Lower leg skin (tissue), 4 donors: ENCODE data around the gene PCDHB15. TPM values are rescaled to one million over a fixed set of nuclear protein-coding genes. Genes with fewer than 3 reads are reported as not detected.

Source experiments
- DNase-seq, 2 donors: peaks; one replicate each; pipeline ENCODE4 v3.0.0-alpha.2; 2019; ENCODE audit warnings: low spot score in 2 of 2
- H3K4me3 ChIP-seq: fragments of 200-600 bp; sonication (generic); 2 replicates; pipeline ENCODE4 v1.5.1; 2017; ENCODE audit warnings: mild to moderate bottlenecking, low read depth; ENCODE audit not compliant: poor library complexity, severe bottlenecking
- POLR2A ChIP-seq, 2 donors: fragments of 450-650 bp; IDR thresholded peaks; one replicate each; pipeline ENCODE4 v1.6.1; 2016 to 2017; ENCODE audit warnings: antibody characterized with exemption in 2 of 2, mild to moderate bottlenecking in 1 of 2, moderate library complexity in 1 of 2
- WGBS, 2 donors: methylation state at CpG; one replicate each; pipeline ENCODE4 v1.1.5; 2018; 5-methylcytosine and 5-hydroxymethylcytosine counted together
- intact Hi-C: fragments of 100-400 bp; cut with DNase I; formaldehyde crosslinking; loops from one replicate; pipeline ENCODE4 v1.15.0; 2023; ENCODE audit warnings: low total_unique reads
- total RNA-seq, 4 donors: library from RNA; depleted of rRNA; stranded (reverse); fragments of >200 nt; gene quantifications; one replicate each; pipeline ENCODE4 v1.1.0, GENCODE V29; 2016
- TF ChIP-seq, protein P1 (sequence below), 3 donors: fragments of 450-650 bp; IDR thresholded peaks; one replicate each; pipeline ENCODE4 v1.5.1; 2016; ENCODE audit warnings: antibody characterized with exemption in 3 of 3, mild to moderate bottlenecking in 3 of 3, moderate library complexity in 2 of 3

Gene PCDHB15
- total RNA-seq, 4 donors from 2014 or later: 0.46 to 2.0 (median 1.4) TPM

- 67 to 72% methylated on average over 1 of the region's 1 CpG for WGBS, 2 donors
- no peak overlapping the region for H3K4me3 ChIP-seq
- intact Hi-C loops: no loop called here
- TF ChIP-seq, protein P1, sequence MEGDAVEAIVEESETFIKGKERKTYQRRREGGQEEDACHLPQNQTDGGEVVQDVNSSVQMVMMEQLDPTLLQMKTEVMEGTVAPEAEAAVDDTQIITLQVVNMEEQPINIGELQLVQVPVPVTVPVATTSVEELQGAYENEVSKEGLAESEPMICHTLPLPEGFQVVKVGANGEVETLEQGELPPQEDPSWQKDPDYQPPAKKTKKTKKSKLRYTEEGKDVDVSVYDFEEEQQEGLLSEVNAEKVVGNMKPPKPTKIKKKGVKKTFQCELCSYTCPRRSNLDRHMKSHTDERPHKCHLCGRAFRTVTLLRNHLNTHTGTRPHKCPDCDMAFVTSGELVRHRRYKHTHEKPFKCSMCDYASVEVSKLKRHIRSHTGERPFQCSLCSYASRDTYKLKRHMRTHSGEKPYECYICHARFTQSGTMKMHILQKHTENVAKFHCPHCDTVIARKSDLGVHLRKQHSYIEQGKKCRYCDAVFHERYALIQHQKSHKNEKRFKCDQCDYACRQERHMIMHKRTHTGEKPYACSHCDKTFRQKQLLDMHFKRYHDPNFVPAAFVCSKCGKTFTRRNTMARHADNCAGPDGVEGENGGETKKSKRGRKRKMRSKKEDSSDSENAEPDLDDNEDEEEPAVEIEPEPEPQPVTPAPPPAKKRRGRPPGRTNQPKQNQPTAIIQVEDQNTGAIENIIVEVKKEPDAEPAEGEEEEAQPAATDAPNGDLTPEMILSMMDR (IDR thresholded peaks at IDR 0.05): no peak
- TF ChIP-seq POLR2A (IDR thresholded peaks at IDR 0.05): no peak
- no peak for DNase-seq
Measured at GRCh38 chr5:141261238-141261546, 16.0 kb downstream of the PCDHB15 start.

DNA sequence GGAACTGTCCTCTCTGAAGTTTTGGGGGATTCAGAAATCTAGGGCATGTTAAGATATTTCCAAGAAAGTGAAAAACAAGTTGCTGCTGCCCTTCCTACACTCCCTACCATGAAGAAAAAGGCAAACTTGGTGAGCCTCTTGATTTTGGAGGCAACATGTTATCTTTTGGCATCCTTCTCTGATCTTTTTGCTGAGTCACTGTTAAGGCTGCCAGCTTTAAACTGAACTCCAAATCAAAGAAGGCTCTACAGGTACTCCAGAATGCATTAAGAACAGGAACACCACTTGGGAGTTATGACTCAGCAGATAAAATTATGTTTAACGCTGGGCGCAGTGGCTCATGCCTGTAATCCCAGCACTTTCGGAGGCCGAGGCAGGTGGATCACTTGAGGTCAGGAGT is 24.0 kb downstream of the PCDHB15 start:
- intact Hi-C loops: no loop called here
- 96 to 98% methylated on average over 4 of the region's 4 CpGs for WGBS, 2 donors
- no peak for DNase-seq
- TF ChIP-seq, protein P1 (IDR thresholded peaks at IDR 0.05): no peak
- TF ChIP-seq POLR2A (IDR thresholded peaks at IDR 0.05): no peak
- H3K4me3 ChIP-seq: no peak overlapping the region

- no peak for DNase-seq
- TF ChIP-seq POLR2A (IDR thresholded peaks at IDR 0.05): no peak
- TF ChIP-seq, protein P1 (IDR thresholded peaks at IDR 0.05): no peak
- 49 to 56% methylated on average over 3 of the region's 3 CpGs for WGBS, 2 donors
- intact Hi-C loops: no loop called here
- no peak overlapping the region for H3K4me3 ChIP-seq
Measured at GRCh38 chr5:141272906-141273305, 27.7 kb downstream of the PCDHB15 start.

DNA sequence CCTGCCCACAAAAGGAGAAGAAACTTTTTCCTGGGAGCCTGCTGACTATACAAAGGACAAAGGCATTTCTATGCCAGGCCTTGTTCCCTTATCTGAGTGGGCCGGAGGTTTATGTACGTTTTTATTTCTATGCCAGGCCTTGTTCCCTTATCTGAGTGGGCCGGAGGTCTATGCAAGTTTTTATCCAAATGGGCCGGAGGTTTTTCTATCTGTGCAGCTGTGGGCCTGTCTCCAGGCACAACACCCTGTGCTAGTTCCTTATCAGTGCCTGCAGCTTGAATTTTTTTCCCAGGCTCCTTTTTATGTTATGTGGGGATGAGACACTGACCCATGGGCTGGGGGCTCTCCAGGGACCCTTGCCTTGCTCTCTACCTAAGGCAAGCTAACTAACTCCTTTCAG is 53.2 kb downstream of the PCDHB15 start:
- TF ChIP-seq POLR2A (IDR thresholded peaks at IDR 0.05): no peak
- TF ChIP-seq, protein P1 (IDR thresholded peaks at IDR 0.05): no peak
- DNase-seq: no peak
- 92 to 94% methylated on average over 4 of the region's 4 CpGs for WGBS, 2 donors
- H3K4me3 ChIP-seq: no peak overlapping the region
- intact Hi-C loops: no loop called here

Other genes starting within 250 kb of the PCDHB15 start
- gene PCDHB1, start 194.0 kb upstream of the PCDHB15 start, total RNA-seq: not detected
- 1 to 10 TPM; 2.3 to 6.2 (median 3.2) TPM for gene PCDHB2, start 150.8 kb upstream of the PCDHB15 start, total RNA-seq
- 1 to 10 TPM in 3 of 4 donors, under 1 TPM in 1; 0.84 to 1.6 (median 1.3) TPM for gene PCDHB3, start 144.9 kb upstream of the PCDHB15 start, total RNA-seq
- gene PCDHB4, start 123.6 kb upstream of the PCDHB15 start, total RNA-seq: 1 to 10 TPM; 1.1 to 2.8 (median 2.0) TPM
- gene PCDHB5, start 110.2 kb upstream of the PCDHB15 start, total RNA-seq: 1 to 10 TPM in 2 of 4 donors, under 1 TPM in 1, not detected in 1; 0.49 to 4.9 (median 1.4) TPM
- gene PCDHB6, start 95.3 kb upstream of the PCDHB15 start, total RNA-seq: 1 to 10 TPM in 2 of 4 donors, under 1 TPM in 1, not detected in 1; 0.93 to 1.3 (median 1.3) TPM
- gene PCDHB7, start 72.8 kb upstream of the PCDHB15 start, total RNA-seq: 1 to 10 TPM in 1 of 4 donors, under 1 TPM in 3; 0.49 to 1.1 (median 0.58) TPM
- 1 to 10 TPM in 2 of 4 donors, under 1 TPM in 2; 0.10 to 1.2 (median 0.76) TPM for gene PCDHB8, start 67.6 kb upstream of the PCDHB15 start, total RNA-seq
- gene PCDHB16, start 63.0 kb upstream of the PCDHB15 start, total RNA-seq: 1 to 10 TPM in 3 of 4 donors, under 1 TPM in 1; 0.55 to 3.2 (median 1.9) TPM
- gene PCDHB9, start 58.2 kb upstream of the PCDHB15 start, total RNA-seq: 1 to 10 TPM in 2 of 4 donors, under 1 TPM in 2; 0.38 to 2.2 (median 1.2) TPM
- 1 to 10 TPM in 2 of 4 donors, under 1 TPM in 2; 0.19 to 1.5 (median 0.76) TPM for gene PCDHB10, start 53.0 kb upstream of the PCDHB15 start, total RNA-seq
- 1 to 10 TPM in 3 of 4 donors, under 1 TPM in 1; 0.63 to 1.7 (median 1.4) TPM for gene PCDHB11, start 45.8 kb upstream of the PCDHB15 start, total RNA-seq
- 1 to 10 TPM in 2 of 4 donors, under 1 TPM in 1, not detected in 1; 0.49 to 3.2 (median 2.3) TPM for gene PCDHB12, start 36.7 kb upstream of the PCDHB15 start, total RNA-seq
- 1 to 10 TPM; 3.3 to 9.0 (median 5.0) TPM for gene PCDHB13, start 31.5 kb upstream of the PCDHB15 start, total RNA-seq
- 1 to 10 TPM; 5.4 to 7.5 (median 6.2) TPM for gene PCDHB14, start 22.1 kb upstream of the PCDHB15 start, total RNA-seq
- 1 to 10 TPM in 1 of 4 donors, under 1 TPM in 2, not detected in 1; 0.66 to 5.0 (median 0.67) TPM for gene SLC25A2, start 58.7 kb downstream of the PCDHB15 start, total RNA-seq
- gene TAF7, start 75.4 kb downstream of the PCDHB15 start, total RNA-seq: 10 to 100 TPM; 46.9 to 76.0 (median 64.9) TPM
- gene PCDHGA1, start 85.1 kb downstream of the PCDHB15 start, total RNA-seq: under 1 TPM in 3 of 4 donors, not detected in 1; 0.52 to 0.54 (median 0.53) TPM
- 1 to 10 TPM; 1.4 to 5.3 (median 1.9) TPM for gene PCDHGA2, start 93.4 kb downstream of the PCDHB15 start, total RNA-seq
- gene PCDHGA3, start 98.4 kb downstream of the PCDHB15 start, total RNA-seq: 1 to 10 TPM; 1.0 to 3.5 (median 2.9) TPM
- 1 to 10 TPM in 3 of 4 donors, under 1 TPM in 1; 0.30 to 1.3 (median 1.1) TPM for gene PCDHGB1, start 104.7 kb downstream of the PCDHB15 start, total RNA-seq
- 1 to 10 TPM in 3 of 4 donors, under 1 TPM in 1; 0.25 to 4.3 (median 2.4) TPM for gene PCDHGA4, start 109.6 kb downstream of the PCDHB15 start, total RNA-seq
- gene PCDHGB2, start 114.6 kb downstream of the PCDHB15 start, total RNA-seq: 1 to 10 TPM; 2.1 to 4.0 (median 2.6) TPM
- gene PCDHGA5, start 118.8 kb downstream of the PCDHB15 start, total RNA-seq: 1 to 10 TPM in 3 of 4 donors, under 1 TPM in 1; 0.51 to 3.4 (median 1.6) TPM
- 1 to 10 TPM; 3.0 to 7.9 (median 4.8) TPM for gene PCDHGB3, start 124.8 kb downstream of the PCDHB15 start, total RNA-seq
- 1 to 10 TPM; 2.5 to 3.7 (median 3.6) TPM for gene PCDHGA6, start 128.5 kb downstream of the PCDHB15 start, total RNA-seq
- gene PCDHGA7, start 137.3 kb downstream of the PCDHB15 start, total RNA-seq: 1 to 10 TPM; 2.2 to 2.5 (median 2.5) TPM
- gene PCDHGB4, start 142.3 kb downstream of the PCDHB15 start, total RNA-seq: 1 to 10 TPM; 5.2 to 8.9 (median 8.4) TPM
- gene PCDHGA8, start 147.2 kb downstream of the PCDHB15 start, total RNA-seq: 1 to 10 TPM in 3 of 4 donors, under 1 TPM in 1; 0.97 to 2.2 (median 1.6) TPM
- gene PCDHGB5, start 152.6 kb downstream of the PCDHB15 start, total RNA-seq: 10 to 100 TPM; 12.3 to 17.6 (median 14.6) TPM
- gene PCDHGA9, start 157.4 kb downstream of the PCDHB15 start, total RNA-seq: 1 to 10 TPM; 5.6 to 8.2 (median 6.3) TPM
- 1 to 10 TPM; 4.4 to 7.4 (median 6.6) TPM for gene PCDHGB6, start 162.6 kb downstream of the PCDHB15 start, total RNA-seq
- 10 to 100 TPM in 1 of 4 donors, 1 to 10 TPM in 3; 6.8 to 11.7 (median 8.3) TPM for gene PCDHGA10, start 167.6 kb downstream of the PCDHB15 start, total RNA-seq
- 10 to 100 TPM in 2 of 4 donors, 1 to 10 TPM in 2; 8.0 to 11.3 (median 10.1) TPM for gene PCDHGB7, start 172.3 kb downstream of the PCDHB15 start, total RNA-seq
- 1 to 10 TPM; 3.2 to 6.9 (median 3.7) TPM for gene PCDHGA11, start 175.7 kb downstream of the PCDHB15 start, total RNA-seq
- gene PCDHGA12, start 185.1 kb downstream of the PCDHB15 start, total RNA-seq: 1 to 10 TPM; 3.4 to 9.1 (median 6.3) TPM
- gene PCDHGC3, start 230.6 kb downstream of the PCDHB15 start, total RNA-seq: 10 to 100 TPM; 45.5 to 80.8 (median 49.7) TPM
- 10 to 100 TPM in 1 of 4 donors, 1 to 10 TPM in 3; 1.2 to 34.5 (median 2.2) TPM for gene PCDHGC4, start 239.6 kb downstream of the PCDHB15 start, total RNA-seq
- gene PCDHGC5, start 243.7 kb downstream of the PCDHB15 start, total RNA-seq: 1 to 10 TPM; 1.1 to 1.7 (median 1.7) TPM